Subcutaneous adipose tissue (tissue), 4 donors: ENCODE data around the gene ERG28. TPM values are rescaled to one million over a fixed set of nuclear protein-coding genes. Genes with fewer than 3 reads are reported as not detected.

Experiments
- total RNA-seq, 4 donors: library from RNA; depleted of rRNA; stranded (reverse); fragments of >200 nt; gene quantifications; one replicate each; pipeline ENCODE4 v1.1.0, GENCODE V29; 2016
- TF ChIP-seq, protein P1 (sequence below): fragments of 450-650 bp; IDR thresholded peaks from one replicate; pipeline ENCODE4 v1.5.1; 2016; ENCODE audit warnings: low read depth, mild to moderate bottlenecking, control low read depth, antibody characterized with exemption, moderate library complexity

ERG28 gene
- total RNA-seq, 4 donors from 2014 or later: 3.7 to 5.9 (median 4.4) TPM

DNA sequence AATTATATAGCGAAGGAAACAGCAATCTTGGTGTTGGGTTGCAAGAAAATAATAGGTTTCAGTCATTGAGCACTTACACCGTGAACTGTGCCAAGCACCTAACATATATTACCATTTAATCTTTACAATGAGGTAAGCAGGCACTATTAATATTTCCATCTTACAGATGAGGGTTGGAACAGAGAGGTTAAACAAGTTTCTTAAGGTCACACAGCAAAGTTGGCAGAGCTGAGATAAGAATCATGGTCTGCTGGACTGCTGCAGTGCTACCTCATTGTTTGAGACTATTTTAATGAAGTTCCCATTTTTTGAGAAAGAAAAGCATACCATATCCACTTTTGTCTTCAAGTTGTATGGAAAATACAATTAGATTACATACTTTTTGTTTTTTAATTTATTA lies 1.7 kb downstream of the ERG28 start:
- TF ChIP-seq, protein P1, sequence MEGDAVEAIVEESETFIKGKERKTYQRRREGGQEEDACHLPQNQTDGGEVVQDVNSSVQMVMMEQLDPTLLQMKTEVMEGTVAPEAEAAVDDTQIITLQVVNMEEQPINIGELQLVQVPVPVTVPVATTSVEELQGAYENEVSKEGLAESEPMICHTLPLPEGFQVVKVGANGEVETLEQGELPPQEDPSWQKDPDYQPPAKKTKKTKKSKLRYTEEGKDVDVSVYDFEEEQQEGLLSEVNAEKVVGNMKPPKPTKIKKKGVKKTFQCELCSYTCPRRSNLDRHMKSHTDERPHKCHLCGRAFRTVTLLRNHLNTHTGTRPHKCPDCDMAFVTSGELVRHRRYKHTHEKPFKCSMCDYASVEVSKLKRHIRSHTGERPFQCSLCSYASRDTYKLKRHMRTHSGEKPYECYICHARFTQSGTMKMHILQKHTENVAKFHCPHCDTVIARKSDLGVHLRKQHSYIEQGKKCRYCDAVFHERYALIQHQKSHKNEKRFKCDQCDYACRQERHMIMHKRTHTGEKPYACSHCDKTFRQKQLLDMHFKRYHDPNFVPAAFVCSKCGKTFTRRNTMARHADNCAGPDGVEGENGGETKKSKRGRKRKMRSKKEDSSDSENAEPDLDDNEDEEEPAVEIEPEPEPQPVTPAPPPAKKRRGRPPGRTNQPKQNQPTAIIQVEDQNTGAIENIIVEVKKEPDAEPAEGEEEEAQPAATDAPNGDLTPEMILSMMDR: no peak

DNA sequence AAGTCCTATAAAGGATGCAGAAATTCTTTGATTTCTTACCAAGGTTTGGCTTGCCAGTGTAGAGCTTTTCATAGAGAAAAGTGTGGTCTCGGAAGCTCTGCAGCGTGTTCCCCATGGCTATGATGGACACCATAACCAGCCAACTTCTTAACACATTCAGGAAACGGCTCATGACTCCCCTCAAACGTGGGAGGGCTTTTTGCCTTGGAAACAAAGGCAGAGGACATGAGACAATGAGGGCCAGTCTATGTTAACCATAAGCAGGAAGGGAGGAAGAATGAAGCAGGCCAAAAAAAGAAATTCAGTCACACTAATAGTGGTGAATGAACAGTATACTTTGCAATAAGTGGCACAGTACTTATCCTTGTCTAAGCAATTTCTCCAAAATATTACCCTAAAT lies 3.3 kb downstream of the ERG28 start:
- TF ChIP-seq, protein P1: no peak

DNA sequence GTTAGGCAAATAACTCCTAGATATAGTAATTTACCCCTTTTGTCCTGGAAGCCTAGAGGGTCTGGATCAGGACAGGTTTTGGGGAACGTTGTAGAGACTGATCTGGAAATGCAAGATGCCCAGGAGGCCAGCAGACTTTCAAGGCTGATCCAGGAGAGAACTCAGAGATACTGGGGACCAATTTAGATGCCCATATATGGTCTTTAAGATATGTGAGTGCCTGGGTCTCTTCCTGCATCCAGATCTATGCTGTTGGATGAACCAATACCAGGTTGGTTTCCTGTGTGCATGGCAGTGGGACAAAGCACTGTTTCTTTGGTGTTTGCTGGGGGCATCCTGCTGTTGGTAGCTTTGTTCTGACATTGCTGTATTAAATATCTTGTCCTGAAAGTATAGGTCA lies 5.4 kb downstream of the ERG28 start:
- TF ChIP-seq, protein P1: no peak

DNA sequence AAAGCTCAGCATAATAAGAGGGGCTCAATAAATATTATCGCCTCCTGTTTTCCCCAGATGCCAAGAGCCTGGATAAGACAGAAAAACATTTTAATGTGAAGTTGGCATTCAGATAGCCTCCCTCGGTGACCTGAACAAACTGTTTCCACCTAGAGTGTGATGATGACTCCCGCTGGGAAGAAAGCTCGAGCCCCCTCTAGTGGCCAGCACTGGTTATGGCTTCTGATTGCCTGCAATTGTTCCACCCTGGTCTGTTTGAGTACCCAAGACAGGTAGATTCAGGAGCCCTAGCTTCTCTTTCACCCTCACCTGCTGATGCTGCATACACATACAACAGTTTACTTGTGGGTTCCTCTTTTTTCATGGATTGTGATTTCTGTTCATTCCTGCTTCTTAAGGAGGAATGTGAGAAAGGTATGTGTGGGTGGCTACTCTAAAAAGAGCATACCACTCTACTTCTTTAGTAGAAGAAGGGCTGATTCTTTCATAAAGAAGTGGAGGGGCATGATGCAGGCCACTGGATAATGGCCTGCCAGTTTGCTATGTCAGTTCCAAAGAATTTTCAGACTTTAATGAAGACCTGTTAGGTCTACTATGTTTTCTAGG lies 6.4 kb downstream of the ERG28 start:
- TF ChIP-seq, protein P1: no peak

DNA sequence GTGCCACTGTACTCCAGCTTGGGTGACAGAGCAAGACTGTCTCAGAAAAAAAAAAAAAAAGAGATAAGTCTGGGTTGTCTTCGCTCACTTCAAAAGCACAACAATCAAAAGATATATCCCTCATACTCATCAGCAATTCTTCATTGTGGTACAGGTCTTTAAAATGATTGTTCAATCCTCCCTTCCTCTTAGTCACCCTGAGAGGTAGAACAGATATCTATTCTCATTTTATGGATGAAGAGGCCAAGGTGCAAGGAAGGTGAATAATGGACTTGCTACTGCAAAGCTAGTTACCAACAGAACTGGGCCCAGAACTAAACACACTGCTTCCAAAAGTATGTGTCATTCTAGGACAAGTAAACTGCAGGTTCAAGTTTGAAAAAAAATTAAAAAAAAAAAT lies 7.1 kb downstream of the ERG28 start:
- TF ChIP-seq, protein P1: no peak

DNA sequence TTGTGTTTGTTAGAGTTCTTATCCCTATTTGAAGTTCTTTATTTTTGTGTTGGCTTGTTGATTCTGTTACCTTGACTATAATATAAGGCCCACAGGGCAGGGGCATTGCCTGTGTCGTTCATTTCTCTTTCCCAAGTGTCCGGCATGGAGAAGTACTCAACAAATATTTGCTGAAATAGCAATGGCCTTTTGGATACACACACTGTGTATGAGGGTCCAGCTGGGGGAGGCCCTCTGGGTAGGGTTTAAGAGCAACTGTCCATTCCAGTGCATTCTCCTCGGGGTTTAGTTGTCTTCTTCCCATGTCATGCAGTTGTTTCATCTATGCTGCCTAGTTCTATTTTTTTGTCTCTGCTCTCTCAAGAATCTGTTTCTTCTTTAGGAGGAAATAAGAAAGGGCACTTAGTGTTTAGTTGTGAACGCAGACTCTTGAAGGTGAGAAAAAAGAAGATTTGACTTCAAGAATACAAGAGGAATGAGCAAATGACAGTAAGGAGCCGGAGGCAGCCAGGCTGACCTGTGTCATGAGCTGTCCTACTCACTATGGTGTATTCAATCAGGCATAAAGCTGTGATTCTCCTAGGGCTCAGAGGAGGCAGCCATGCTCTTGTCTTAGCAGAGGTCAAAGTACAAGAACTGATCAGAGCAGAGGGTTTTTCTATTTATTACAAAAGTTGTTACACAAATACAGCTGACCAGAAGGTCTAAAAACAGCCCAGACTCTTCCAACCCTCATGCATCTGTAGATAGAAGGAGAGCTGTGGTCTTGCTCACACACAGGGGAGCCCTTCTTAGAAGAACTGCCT lies 10.2 kb downstream of the ERG28 start:
- TF ChIP-seq, protein P1: no peak

DNA sequence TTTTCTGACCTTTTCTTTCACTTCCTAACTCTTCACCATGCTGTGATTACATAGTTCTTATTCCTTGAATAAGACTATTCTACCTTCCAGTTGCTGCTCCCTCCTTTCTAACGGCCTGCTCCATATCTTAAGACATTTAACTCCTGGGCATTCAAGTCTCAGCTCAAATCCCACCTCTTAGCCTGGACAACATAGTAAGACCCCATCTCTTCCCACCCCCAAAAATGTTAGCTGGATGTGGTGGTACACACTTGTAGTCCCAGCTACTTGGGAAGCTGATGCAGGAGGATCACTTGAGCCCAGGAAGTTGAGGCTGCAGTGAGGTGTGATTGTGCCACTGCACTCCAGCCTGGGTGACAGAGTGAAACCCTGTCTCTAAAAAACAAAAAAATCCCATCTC lies 10.9 kb downstream of the ERG28 start:
- TF ChIP-seq, protein P1: no peak
